Tibial nerve (tissue), 4 donors: ENCODE data around the gene UBL4A.

Experiments used
- CTCF ChIP-seq, 5 experiments: fragments of 200-600 bp in 3 of 5; fragments of 450-650 bp in 2 of 5; sonication (generic) in 3 of 5; IDR thresholded peaks; one replicate each; pipeline ENCODE4 v1.5.1; 2016 to 2019; ENCODE audit warnings: antibody characterized with exemption in 5 of 5, mild to moderate bottlenecking in 3 of 5, moderate library complexity in 2 of 5
- EP300 ChIP-seq, 2 donors: sonication (generic); formaldehyde crosslinking; IDR thresholded peaks; one replicate each; pipeline ENCODE4 v1.6.1; 2017; ENCODE audit warnings: antibody characterized with exemption in 2 of 2, mild to moderate bottlenecking in 1 of 2
- POLR2A ChIP-seq, 2 donors: fragments of 450-650 bp; IDR thresholded peaks; one replicate each; pipeline ENCODE4 v1.6.1; 2017; ENCODE audit warnings: antibody characterized with exemption in 2 of 2, mild to moderate bottlenecking in 2 of 2, moderate library complexity in 2 of 2

DNA sequence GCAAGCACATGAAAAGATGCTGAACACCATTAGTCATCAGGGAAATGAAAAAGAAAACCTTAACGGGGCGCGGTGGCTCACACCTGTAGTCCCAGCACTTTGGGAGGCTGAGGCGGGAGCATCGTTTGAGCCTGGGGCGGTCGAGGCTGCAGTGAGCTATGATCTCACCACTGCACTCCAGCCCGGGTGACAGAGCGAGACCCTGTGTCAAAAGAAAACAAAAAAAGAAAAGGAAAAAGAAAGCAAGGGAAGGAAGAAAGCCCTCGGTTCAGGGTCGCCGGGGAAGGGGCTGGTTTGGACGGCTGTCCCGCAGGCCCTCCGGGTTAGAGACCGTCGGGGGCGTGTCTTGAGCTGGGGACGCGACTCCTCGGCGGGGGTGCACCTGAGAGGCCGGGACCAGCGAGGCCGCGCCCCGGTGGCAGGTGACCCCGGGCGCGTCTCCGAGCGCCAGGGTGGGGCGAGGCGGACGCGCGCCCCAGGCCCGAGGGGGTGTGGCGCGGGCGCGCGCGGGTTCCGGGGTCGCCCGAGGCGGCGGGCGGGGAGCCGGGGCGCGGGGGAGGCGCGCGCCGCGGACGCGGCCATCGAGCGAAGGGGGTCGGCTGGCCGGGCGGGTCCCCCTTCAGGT lies 28.8 kb downstream of the UBL4A start:
- TF ChIP-seq POLR2A (IDR thresholded peaks at IDR 0.05) (no peak), CTCF (IDR thresholded peaks at IDR 0.05) (no peak), EP300 (IDR thresholded peaks at IDR 0.05) (no peak)
